ENCODE measurements around the gene SCD5. TPM values are rescaled to one million over a fixed set of nuclear protein-coding genes. Genes with fewer than 3 reads are reported as not detected.

Gene SCD5
- total RNA-seq, 4 donors from 2014 or later = 0.70 to 5.0 (median 3.0) TPM

- Histone ChIP-seq H3K4me1 (no peaks in the 10 kb centered on the region), H3K9me3 (no peaks in the 10 kb centered on the region), H3K27me3 (no peaks in the 10 kb centered on the region), H3K4me3 (no peak overlapping the region), H3K36me3 (no peaks in the 10 kb centered on the region), H3K27ac (no peak overlapping the region)
- no peak for DNase-seq
- TF ChIP-seq CTCF (IDR thresholded peaks at IDR 0.05) = no peak
- TF ChIP-seq POLR2A (IDR thresholded peaks at IDR 0.05) = no peak
These were observed 210.6 kb downstream of the SCD5 start for GRCh38 chr4:82587826-82588540.

GRCh38 chr4:82585690-82586435 lies 212.7 kb downstream of the SCD5 start:
- H3K36me3 ChIP-seq = no peaks in the 10 kb centered on the region
- H3K4me1 ChIP-seq = no peaks in the 10 kb centered on the region
- H3K27me3 ChIP-seq = no peaks in the 10 kb centered on the region
- TF ChIP-seq POLR2A (IDR thresholded peaks at IDR 0.05) (no peak), CTCF (IDR thresholded peaks at IDR 0.05) (no peak)
- no peaks in the 10 kb centered on the region for H3K9me3 ChIP-seq
- no peak overlapping the region for H3K4me3 ChIP-seq
- no peak overlapping the region for H3K27ac ChIP-seq
- no peak for DNase-seq

GRCh38 chr4:82584931-82585330 lies 213.7 kb downstream of the SCD5 start:
- Histone ChIP-seq H3K4me3 (no peak overlapping the region), H3K9me3 (no peaks in the 10 kb centered on the region), H3K36me3 (no peaks in the 10 kb centered on the region), H3K27ac (no peak overlapping the region), H3K4me1 (no peaks in the 10 kb centered on the region), H3K27me3 (no peaks in the 10 kb centered on the region)
- TF ChIP-seq POLR2A (IDR thresholded peaks at IDR 0.05) (no peak), CTCF (IDR thresholded peaks at IDR 0.05) (no peak)
- DNase-seq = no peak

GRCh38 chr4:82583897-82584587 lies 214.6 kb downstream of the SCD5 start:
- TF ChIP-seq POLR2A (IDR thresholded peaks at IDR 0.05) (no peak), CTCF (IDR thresholded peaks at IDR 0.05) (no peak)
- DNase-seq = no peak

GRCh38 chr4:82579932-82580331 lies 218.7 kb downstream of the SCD5 start:
- Histone ChIP-seq H3K27me3 (no peaks in the 10 kb centered on the region), H3K9me3 (no peaks in the 10 kb centered on the region), H3K4me1 (no peaks in the 10 kb centered on the region), H3K27ac (no peak overlapping the region), H3K36me3 (no peaks in the 10 kb centered on the region), H3K4me3 (no peak overlapping the region)
- DNase-seq = no peak
- TF ChIP-seq POLR2A (IDR thresholded peaks at IDR 0.05) = no peak
- no peak for TF ChIP-seq CTCF (IDR thresholded peaks at IDR 0.05)

More at GRCh38 chr4:82583897-82584587, 214.6 kb downstream of the SCD5 start:
- Histone ChIP-seq H3K4me3 (no peak overlapping the region), H3K4me1 (no peaks in the 10 kb centered on the region), H3K36me3 (no peaks in the 10 kb centered on the region), H3K27ac (no peak overlapping the region), H3K9me3 (no peaks in the 10 kb centered on the region), H3K27me3 (no peaks in the 10 kb centered on the region)

Small RNA genes lying within 50 kb of the gene (small RNA-seq; reads per million reads assigned to genes)
- gene MIR575 = 0 reads per million in 2 donors

Other genes starting within 250 kb of the SCD5 start
- 1 to 10 TPM in 2 of 4 donors, under 1 TPM in 1, not detected in 1; 0.88 to 1.3 (median 1.1) TPM for gene TMEM150C, start 236.8 kb downstream of the SCD5 start, total RNA-seq
- 100 to 1,000 TPM; 195 to 283 (median 268) TPM for gene SEC31A, start 92.4 kb upstream of the SCD5 start, total RNA-seq
- gene THAP9, start 101.9 kb upstream of the SCD5 start, total RNA-seq = 1 to 10 TPM; 1.7 to 6.7 (median 2.9) TPM
- 10 to 100 TPM in 1 of 4 donors, 1 to 10 TPM in 3; 8.7 to 13.0 (median 9.4) TPM for gene LIN54, start 212.0 kb upstream of the SCD5 start, total RNA-seq
- 100 to 1,000 TPM in 1 of 4 donors, 10 to 100 TPM in 3; 34.3 to 116 (median 43.5) TPM for gene COPS4, start 236.4 kb upstream of the SCD5 start, total RNA-seq

All from Peyer's patch (tissue), 4 donors.